GM21526 (cell line): ENCODE measurements around the gene SRD5A2.
"Not testable (repeated sequence)": the region's sequence is repeated elsewhere in the genome, so short reads cannot be mapped to it uniquely, and the experiment has no call there.

Experiments
- ATAC-seq: cut with Tn5 transposase; IDR thresholded peaks from one replicate; pipeline ENCODE4 v1.9.1; 2021; ENCODE audit warnings: moderate library complexity; ENCODE audit not compliant: unreplicated experiment, low FRiP score

The SRD5A2 gene

GRCh38 chr2:31534636-31535035, 46.1 kb downstream of the SRD5A2 start:
- no peak for ATAC-seq

- no peak for ATAC-seq
Measured at GRCh38 chr2:31533036-31533435, 47.7 kb downstream of the SRD5A2 start.

DNA sequence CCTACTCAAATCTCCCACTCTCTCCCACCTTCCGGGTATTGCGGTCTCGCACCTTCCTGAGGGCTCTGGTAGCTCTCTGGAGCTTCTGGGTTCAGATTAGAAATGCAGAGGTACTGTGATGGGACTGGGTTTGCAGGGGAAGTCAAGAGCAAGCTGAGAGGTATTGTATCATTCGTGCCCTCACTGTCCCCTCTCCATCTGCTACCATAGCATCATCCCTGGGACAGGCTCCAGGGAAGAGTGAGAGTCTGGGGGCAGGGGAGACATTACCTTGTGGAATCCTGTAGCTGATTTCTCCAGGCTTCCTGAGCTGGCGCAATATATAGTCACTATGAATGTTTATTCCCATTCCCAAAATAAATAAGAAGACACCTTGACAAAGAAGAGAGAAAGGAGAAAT, 49.6 kb downstream of the SRD5A2 start:
- ATAC-seq: no peak

- no peak for ATAC-seq
Measured at GRCh38 chr2:31529256-31529655, 51.5 kb downstream of the SRD5A2 start.

DNA sequence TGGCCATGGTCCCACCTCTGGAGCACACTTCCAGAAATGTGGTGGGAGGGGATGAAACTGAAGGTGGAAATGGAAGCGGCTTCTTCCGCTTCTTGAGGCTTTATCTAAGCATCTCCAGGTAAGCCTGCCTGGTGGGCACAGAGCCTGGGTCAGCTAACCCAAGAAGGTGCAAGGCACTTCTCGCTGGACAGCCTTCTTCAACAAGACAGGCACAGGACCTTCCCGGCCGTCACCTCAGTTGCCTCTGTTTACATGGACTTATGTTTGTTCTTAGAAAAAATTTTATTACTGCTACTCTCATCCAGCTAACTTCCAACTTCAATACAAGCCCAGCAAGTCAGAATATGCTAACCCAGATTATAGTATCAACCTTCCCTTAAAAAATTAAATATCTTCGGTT, 51.9 kb downstream of the SRD5A2 start:
- no peak for ATAC-seq

- no peak for ATAC-seq
Measured at GRCh38 chr2:31526946-31527732, 53.6 kb downstream of the SRD5A2 start.

- no peak for ATAC-seq
Measured at GRCh38 chr2:31525876-31526275, 54.9 kb downstream of the SRD5A2 start.

GRCh38 chr2:31524592-31524991, 56.1 kb downstream of the SRD5A2 start:
- no peak for ATAC-seq

- no peak for ATAC-seq
Measured at GRCh38 chr2:31523871-31524492, 56.8 kb downstream of the SRD5A2 start.

DNA sequence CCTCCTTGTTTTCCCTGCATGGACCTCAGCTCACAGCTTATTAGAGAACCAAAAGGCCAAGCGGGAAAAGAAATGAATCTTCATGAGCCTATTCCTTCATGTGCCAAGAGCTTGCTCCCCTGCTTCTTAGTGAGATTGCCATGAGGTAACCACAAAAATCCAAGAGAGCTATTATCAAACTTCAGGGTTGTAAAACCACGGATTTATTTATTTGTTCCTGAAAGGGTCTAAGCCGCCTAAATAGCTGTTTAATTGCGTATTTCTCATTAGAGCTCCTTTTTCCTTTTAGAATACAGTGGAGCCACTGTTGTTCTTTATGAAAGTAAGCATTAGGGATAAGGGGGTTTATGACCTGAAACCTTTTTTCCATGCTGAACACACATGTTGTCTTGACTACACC, 58.0 kb downstream of the SRD5A2 start:
- ATAC-seq: no peak

DNA sequence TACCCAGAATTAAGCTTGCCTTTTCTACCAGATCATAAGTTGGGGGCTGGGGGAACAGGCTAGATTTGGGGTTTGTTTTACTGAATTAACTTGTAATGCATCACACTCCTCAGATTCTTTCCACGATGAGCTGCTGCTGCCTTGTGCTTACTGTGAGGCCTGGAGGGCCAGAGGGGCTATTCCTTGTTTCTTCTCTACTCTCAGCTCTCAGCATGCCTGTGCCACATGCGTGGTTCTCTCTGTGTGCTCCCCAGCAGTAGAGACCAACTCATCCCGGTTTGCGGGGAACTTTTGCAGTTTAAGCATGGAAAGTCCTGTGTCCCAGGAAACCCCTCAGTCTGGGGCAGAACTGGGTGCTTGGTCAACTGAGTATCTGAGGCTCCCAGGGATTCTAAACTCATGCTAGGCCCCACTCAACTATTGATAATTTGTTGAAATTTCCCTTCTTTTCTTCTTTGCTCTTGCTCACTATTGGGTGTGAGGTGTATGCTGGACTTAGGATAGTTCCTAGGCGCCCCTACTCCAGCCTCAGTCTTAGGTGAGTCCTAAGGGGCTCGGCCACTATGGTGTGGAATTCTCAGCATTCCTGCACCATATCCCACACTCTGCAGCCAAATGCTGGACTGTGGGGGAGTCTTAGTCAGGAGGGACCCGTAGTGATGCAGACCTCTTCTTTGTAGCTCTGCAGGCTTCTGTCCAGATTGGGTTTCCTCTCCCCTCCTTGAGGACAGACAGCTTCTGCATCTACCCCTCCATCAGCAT, 63.1 kb downstream of the SRD5A2 start:
- no peak for ATAC-seq

- no peak for ATAC-seq
Measured at GRCh38 chr2:31515586-31515985, 65.2 kb downstream of the SRD5A2 start.

GRCh38 chr2:31513553-31513952, 67.2 kb downstream of the SRD5A2 start:
- ATAC-seq: no peak

- no peak for ATAC-seq
Measured at GRCh38 chr2:31511376-31511775, 69.4 kb downstream of the SRD5A2 start.

- no peak for ATAC-seq
Measured at GRCh38 chr2:31505111-31505510, 75.6 kb downstream of the SRD5A2 start.

- ATAC-seq: no peak
Measured at GRCh38 chr2:31504311-31504710, 76.4 kb downstream of the SRD5A2 start.

- not testable (repeated sequence) for ATAC-seq
Measured at GRCh38 chr2:31496451-31496874, 84.3 kb downstream of the SRD5A2 start.

DNA sequence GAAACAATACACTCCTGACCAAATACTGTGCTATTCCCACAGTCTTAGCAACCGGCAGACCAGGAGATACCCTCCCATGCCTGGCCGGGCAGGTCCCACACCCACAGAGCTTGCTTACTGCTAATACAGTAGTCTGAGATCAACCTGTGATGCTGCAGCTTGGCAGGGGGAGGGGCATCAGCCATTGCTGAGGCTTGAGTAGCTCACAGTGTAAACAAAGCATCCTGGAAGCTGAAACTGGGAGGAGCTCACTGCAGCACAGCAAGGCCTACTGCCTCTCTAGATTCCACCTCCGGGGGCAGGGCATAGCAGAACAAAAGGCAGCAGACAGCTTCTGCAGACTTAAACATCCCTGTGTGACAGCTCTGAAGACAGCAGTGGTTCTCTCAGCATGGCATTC, 91.4 kb downstream of the SRD5A2 start:
- ATAC-seq: not testable (repeated sequence)

DNA sequence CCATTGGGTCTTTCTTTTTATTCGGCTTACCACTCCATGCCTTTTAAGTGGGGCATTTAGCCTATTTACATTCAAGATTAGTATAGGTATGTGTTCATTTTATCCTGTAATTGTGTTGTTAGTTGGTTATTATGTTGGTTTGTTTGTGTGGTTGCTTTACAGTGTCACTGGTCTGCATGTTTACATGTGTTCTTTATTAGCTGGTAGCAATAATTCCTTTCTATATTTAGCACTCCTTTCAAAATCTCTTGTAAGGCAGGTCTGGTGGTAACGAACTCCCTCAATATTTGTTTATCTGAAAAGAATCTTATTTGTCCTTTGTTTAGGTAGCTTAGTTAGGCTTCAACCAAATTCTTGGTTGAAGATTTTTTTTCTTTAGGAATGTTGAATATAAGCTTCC, 97.5 kb downstream of the SRD5A2 start:
- no peak for ATAC-seq

DNA sequence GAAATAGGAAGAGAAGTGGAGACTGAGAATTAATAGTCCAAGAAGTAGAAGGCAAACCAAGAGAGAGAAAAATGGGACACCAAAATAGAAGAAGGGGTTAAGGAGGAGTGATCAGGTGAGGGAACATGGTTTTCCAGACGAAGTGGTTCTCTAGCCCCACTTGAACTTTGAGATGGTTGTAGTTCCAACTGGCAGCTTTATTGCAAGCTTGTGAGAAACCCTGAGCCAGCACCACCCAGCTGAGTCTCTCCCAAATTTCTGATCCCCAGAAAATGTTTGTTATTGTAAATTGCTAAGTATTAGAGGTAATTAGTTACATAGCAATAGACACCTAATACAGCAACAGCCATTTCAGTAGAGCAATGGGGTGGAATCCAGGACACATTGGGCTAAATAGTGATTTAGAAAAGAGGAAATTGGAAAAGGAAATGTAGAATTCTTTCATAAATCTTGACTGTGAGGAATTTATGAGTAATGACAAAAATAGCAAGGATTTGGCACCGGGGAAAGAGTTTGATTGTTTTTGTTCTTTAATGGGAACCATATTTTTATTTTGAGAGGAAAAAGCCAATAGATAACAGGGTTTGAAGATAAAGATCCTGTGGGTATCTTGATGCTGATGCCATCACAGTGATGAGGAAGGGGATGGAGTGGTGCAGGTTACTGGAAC, 104.1 kb downstream of the SRD5A2 start:
- ATAC-seq: no peak

DNA sequence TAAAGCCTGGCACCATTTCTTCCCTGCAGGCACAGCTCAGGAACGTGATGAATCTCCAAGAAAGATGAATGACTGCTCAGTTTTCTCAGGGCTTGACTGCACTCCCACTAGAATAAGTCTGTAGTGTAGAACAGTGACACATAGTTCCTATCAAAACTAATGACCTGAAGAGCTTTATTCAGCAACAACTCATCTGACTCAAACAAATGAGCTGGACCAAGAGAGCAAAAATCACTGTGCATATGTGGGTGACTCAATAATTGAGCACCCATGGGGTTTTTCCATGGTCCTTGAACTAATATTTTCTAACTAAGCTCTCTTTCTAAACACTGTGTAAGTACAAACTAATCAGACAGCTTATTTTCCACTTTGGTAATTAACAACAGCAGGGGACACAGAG, 105.0 kb downstream of the SRD5A2 start:
- no peak for ATAC-seq
